Hematopoietic multipotent progenitor cell treated with erythropoietin and hydrocortisone succinate and interleukin-3 and kit ligand, for 15 days (in vitro differentiated cells): ENCODE measurements around the gene CACNB2.

Experiments used
- DNase-seq: peaks from one replicate; pipeline ENCODE4 v3.0.0-alpha.2; 2015; ENCODE audit warnings: low spot score

Gene CACNB2

GRCh38 chr10:18230794-18231193 is 90.6 kb downstream of the CACNB2 start:
- no peak for DNase-seq

- no peak for DNase-seq
Observed at GRCh38 chr10:18231480-18231879, 91.3 kb downstream of the CACNB2 start.

- DNase-seq = no peak
Observed at GRCh38 chr10:18233775-18234174, 93.6 kb downstream of the CACNB2 start.

GRCh38 chr10:18235477-18235876 is 95.3 kb downstream of the CACNB2 start:
- DNase-seq = no peak

GRCh38 chr10:18236756-18237155 is 96.5 kb downstream of the CACNB2 start:
- no peak for DNase-seq

- DNase-seq = peak; percentile 10
Observed at GRCh38 chr10:18238870-18239485, 98.8 kb downstream of the CACNB2 start.

- no peak for DNase-seq
Observed at GRCh38 chr10:18240185-18240882, 100.1 kb downstream of the CACNB2 start.

- no peak for DNase-seq
Observed at GRCh38 chr10:18246967-18247366, 106.7 kb downstream of the CACNB2 start.

GRCh38 chr10:18252086-18252485 is 111.9 kb downstream of the CACNB2 start:
- DNase-seq = no peak

GRCh38 chr10:18254086-18254485 is 113.9 kb downstream of the CACNB2 start:
- DNase-seq = no peak

GRCh38 chr10:18254692-18255091 is 114.5 kb downstream of the CACNB2 start:
- no peak for DNase-seq

GRCh38 chr10:18260310-18260922 is 120.2 kb downstream of the CACNB2 start:
- no peak for DNase-seq

GRCh38 chr10:18261063-18261610 is 120.9 kb downstream of the CACNB2 start:
- DNase-seq = no peak

- no peak for DNase-seq
Observed at GRCh38 chr10:18261768-18262231, 121.6 kb downstream of the CACNB2 start.

GRCh38 chr10:18264466-18265050 is 124.3 kb downstream of the CACNB2 start:
- no peak for DNase-seq

GRCh38 chr10:18268005-18268404 is 127.8 kb downstream of the CACNB2 start:
- no peak for DNase-seq

- no peak for DNase-seq
Observed at GRCh38 chr10:18271491-18271890, 131.3 kb downstream of the CACNB2 start.

- no peak for DNase-seq
Observed at GRCh38 chr10:18273039-18273438, 132.8 kb downstream of the CACNB2 start.

GRCh38 chr10:18278181-18278580 is 138.0 kb downstream of the CACNB2 start:
- no peak for DNase-seq

GRCh38 chr10:18279173-18279572 is 138.9 kb downstream of the CACNB2 start:
- no peak for DNase-seq

- DNase-seq = no peak
Observed at GRCh38 chr10:18282094-18282493, 141.9 kb downstream of the CACNB2 start.

GRCh38 chr10:18290651-18291313 is 150.6 kb downstream of the CACNB2 start:
- DNase-seq = no peak
